Adrenal gland (tissue), 12 donors: ENCODE measurements around the gene APCDD1. TPM values are rescaled to one million over a fixed set of nuclear protein-coding genes. Genes with fewer than 3 reads are reported as not detected.
A peak's percentile ranks its signal among the peaks of the same experiment; 100 is the strongest.

Source experiments
- DNase-seq, 7 donors: peaks; one replicate each; pipeline ENCODE4 v3.0.0-alpha.2; 2019 to 2020
- H3K27ac ChIP-seq, 5 donors: fragments of 200-600 bp; sonication (generic) in 4 of 5; 1 replicate in 3 of 5; 2 replicates in 2 of 5; pipeline versions ENCODE4 v1.5.1 to v1.8.0; 2016 to 2020; ENCODE audit warnings: mild to moderate bottlenecking in 1 of 5
- H3K27me3 ChIP-seq: fragments of 200-600 bp; 2 replicates; pipeline ENCODE4 v1.8.0; 2021
- H3K36me3 ChIP-seq, 2 donors: fragments of 200-600 bp; replicated peaks in 1 of 2; 1 replicate in 1 of 2; 2 replicates in 1 of 2; pipeline versions ENCODE4 v1.5.1 to v1.8.0; 2018 to 2022
- H3K4me1 ChIP-seq, 2 donors: fragments of 200-600 bp; replicated peaks in 1 of 2; 1 replicate in 1 of 2; 2 replicates in 1 of 2; pipeline versions ENCODE4 v1.5.1 to v1.8.0; 2018 to 2021
- H3K4me3 ChIP-seq, 4 donors: fragments of 200-600 bp; sonication (generic) in 3 of 4; one replicate each; pipeline ENCODE4 v1.5.1; 2016 to 2018
- H3K9me3 ChIP-seq, 3 donors: fragments of 200-600 bp; sonication (generic) in 1 of 3; replicated peaks in 1 of 3; 1 replicate in 2 of 3; 2 replicates in 1 of 3; pipeline versions ENCODE4 v1.5.1 to v1.8.0; 2016 to 2021
- POLR2A ChIP-seq, 2 donors: fragments of 450-650 bp; IDR thresholded peaks; one replicate each; pipeline ENCODE4 v1.6.1; 2017; ENCODE audit warnings: antibody characterized with exemption in 2 of 2, mild to moderate bottlenecking in 2 of 2, moderate library complexity in 1 of 2
- WGBS, 4 donors: extraction: QIAGEN DNeasy Blood & Tissue Kit in 2 of 4; methylation state at CpG; one replicate each; pipeline versions ENCODE4 v1.1.5 to v1.1.7; 2013 to 2017; 5-methylcytosine and 5-hydroxymethylcytosine counted together
- intact Hi-C, 2 donors: fragments of 100-400 bp; cut with DNase I; formaldehyde crosslinking; loops; one replicate each; pipeline versions ENCODE4 v1.14.1 to v1.15.0; 2022 to 2023
- polyA plus RNA-seq, 3 donors: library from polyadenylated mRNA; stranded (reverse); fragments of 200-250 nt in 2 of 3; fragments of 350-450 nt in 1 of 3; fragmentation: Illumina TruSeq in 1 of 3; extraction: RNeasy Lipid Tissue Mini Kit (QIAGEN cat#74804) in 1 of 3; gene quantifications; one replicate each; pipeline ENCODE4 v1.2.3, GENCODE V29; 2013 to 2014
- total RNA-seq, 9 donors: library from RNA; depleted of rRNA in 4 of 9; stranded (reverse); fragments of >200 nt in 4 of 9; fragments of 120-200 nt in 1 of 9; fragmentation: NEBNext Ultra II Directional in 1 of 9; extraction: Animal tissue kit (Norgen Biotek cat#: 25700) in 1 of 9; gene quantifications; one replicate each; pipeline versions ENCODE4 v1.1.0 to v1.2.4, GENCODE V29; 2013 to 2023
- TF ChIP-seq, protein P1 (sequence below), 6 experiments: fragments of 450-650 bp in 4 of 6; fragments of 200-600 bp in 2 of 6; sonication (generic) in 1 of 6; IDR thresholded peaks; 1 replicate in 5 of 6; 2 replicates in 1 of 6; pipeline versions ENCODE4 v1.5.1 to v1.8.0; 2016 to 2021; ENCODE audit warnings: antibody characterized with exemption in 6 of 6, mild to moderate bottlenecking in 2 of 6, moderate library complexity in 1 of 6
- donor health status: healthy with polysubstance abuse.
- donor health status: Bipolar disorder and iron deficiency.
- donor health status: DM: yes; HTN: yes; CAD: no.
- donor health status: DM: no; HTN: no; CAD: no.
- donor health status: DM: no; HTN: no; CAD: no.
- donor health status: DM: yes; HTN: yes; CAD: no.

The APCDD1 gene
- total and polyA plus RNA-seq, 12 donors, result 7.1 to 62.2 (median 21.9) TPM

GRCh38 chr18:10477121-10477862 lies 22.9 kb downstream of the APCDD1 start:
- TF ChIP-seq, protein P1, sequence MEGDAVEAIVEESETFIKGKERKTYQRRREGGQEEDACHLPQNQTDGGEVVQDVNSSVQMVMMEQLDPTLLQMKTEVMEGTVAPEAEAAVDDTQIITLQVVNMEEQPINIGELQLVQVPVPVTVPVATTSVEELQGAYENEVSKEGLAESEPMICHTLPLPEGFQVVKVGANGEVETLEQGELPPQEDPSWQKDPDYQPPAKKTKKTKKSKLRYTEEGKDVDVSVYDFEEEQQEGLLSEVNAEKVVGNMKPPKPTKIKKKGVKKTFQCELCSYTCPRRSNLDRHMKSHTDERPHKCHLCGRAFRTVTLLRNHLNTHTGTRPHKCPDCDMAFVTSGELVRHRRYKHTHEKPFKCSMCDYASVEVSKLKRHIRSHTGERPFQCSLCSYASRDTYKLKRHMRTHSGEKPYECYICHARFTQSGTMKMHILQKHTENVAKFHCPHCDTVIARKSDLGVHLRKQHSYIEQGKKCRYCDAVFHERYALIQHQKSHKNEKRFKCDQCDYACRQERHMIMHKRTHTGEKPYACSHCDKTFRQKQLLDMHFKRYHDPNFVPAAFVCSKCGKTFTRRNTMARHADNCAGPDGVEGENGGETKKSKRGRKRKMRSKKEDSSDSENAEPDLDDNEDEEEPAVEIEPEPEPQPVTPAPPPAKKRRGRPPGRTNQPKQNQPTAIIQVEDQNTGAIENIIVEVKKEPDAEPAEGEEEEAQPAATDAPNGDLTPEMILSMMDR (IDR thresholded peaks at IDR 0.05), result no peak
- no peak for TF ChIP-seq POLR2A (IDR thresholded peaks at IDR 0.05)
- H3K4me1 ChIP-seq, result peaks cover 13 to 17% of the 10 kb centered on the region in 2 donors
- H3K4me3 ChIP-seq, result no peak overlapping the region
- H3K36me3 ChIP-seq, result no peaks in the 10 kb centered on the region
- 40 to 44% (median 42%) methylated on average over 3 of the region's 3 CpGs for WGBS, 4 donors
- no peaks in the 10 kb centered on the region for H3K9me3 ChIP-seq
- DNase-seq, result no peak
- no peaks in the 10 kb centered on the region for H3K27me3 ChIP-seq
- intact Hi-C loops, result no loop called here
- H3K27ac ChIP-seq, result peak overlapping the region in 2 of 5 donors; percentile 38 to 46

GRCh38 chr18:10477863-10478260 lies 23.4 kb downstream of the APCDD1 start:
- intact Hi-C loops, result no loop called here

DNA sequence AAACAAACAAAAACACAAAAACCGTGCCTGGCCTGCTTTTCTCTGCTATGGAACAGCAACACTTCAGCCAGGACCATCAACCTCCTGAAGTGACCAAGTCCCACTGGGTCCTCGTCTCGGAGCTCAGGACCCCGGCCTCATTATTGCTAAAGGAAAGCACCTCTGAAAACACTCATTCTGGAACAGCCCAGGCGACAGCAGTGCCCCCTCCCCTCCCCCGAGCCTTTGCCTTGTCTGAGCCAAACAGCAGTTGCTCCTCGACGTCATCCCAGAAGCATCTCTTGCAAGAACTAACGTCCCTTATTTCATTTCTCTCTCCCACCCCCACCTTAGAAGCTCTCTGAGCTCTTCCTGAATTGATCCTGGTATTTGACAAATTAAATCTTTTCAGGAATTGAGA lies 27.4 kb downstream of the APCDD1 start:
- no peaks in the 10 kb centered on the region for H3K36me3 ChIP-seq
- 80 to 85% (median 83%) methylated on average over 9 of the region's 9 CpGs for WGBS, 4 donors
- H3K27ac ChIP-seq, result no peak overlapping the region

More at GRCh38 chr18:10477863-10478260, 23.4 kb downstream of the APCDD1 start:
- Histone ChIP-seq H3K27me3 (no peaks in the 10 kb centered on the region), H3K27ac (no peak overlapping the region), H3K4me3 (no peak overlapping the region), H3K9me3 (no peaks in the 10 kb centered on the region), H3K36me3 (no peaks in the 10 kb centered on the region), H3K4me1 (peaks cover 13 to 21% of the 10 kb centered on the region in 2 donors)
- TF ChIP-seq, protein P1 (IDR thresholded peaks at IDR 0.05), result no peak
- TF ChIP-seq POLR2A (IDR thresholded peaks at IDR 0.05), result no peak
- no peak for DNase-seq
- WGBS, 4 donors, result 91 to 99% (median 94%) methylated on average over 2 of the region's 2 CpGs

GRCh38 chr18:10482363-10482984 lies 28.0 kb downstream of the APCDD1 start:
- Histone ChIP-seq H3K4me1 (peaks cover 0 to 15% of the 10 kb centered on the region in 2 donors), H3K27ac (peak overlapping the region in 1 of 5 donors; percentile 53), H3K4me3 (no peak overlapping the region), H3K36me3 (no peaks in the 10 kb centered on the region), H3K9me3 (no peaks in the 10 kb centered on the region), H3K27me3 (no peaks in the 10 kb centered on the region)
- 88 to 95% (median 93%) methylated on average over 6 to 11 of the region's 11 CpGs for WGBS, 4 donors
- TF ChIP-seq, protein P1 (IDR thresholded peaks at IDR 0.05), result no peak
- TF ChIP-seq POLR2A (IDR thresholded peaks at IDR 0.05), result no peak
- DNase-seq, result no peak
- intact Hi-C loops, result no loop called here

More for the DNA sequence above, 27.4 kb downstream of the APCDD1 start:
- intact Hi-C loops, result no loop called here
- H3K27me3 ChIP-seq, result no peaks in the 10 kb centered on the region
- no peaks in the 10 kb centered on the region for H3K9me3 ChIP-seq
- no peak for DNase-seq
- H3K4me1 ChIP-seq, result peaks cover 6 to 22% of the 10 kb centered on the region in 2 donors
- TF ChIP-seq POLR2A (IDR thresholded peaks at IDR 0.05), result no peak
- TF ChIP-seq, protein P1 (IDR thresholded peaks at IDR 0.05), result no peak
- H3K4me3 ChIP-seq, result no peak overlapping the region
